Transverse colon (tissue), 4 donors: ENCODE data around the gene PDE4B. TPM values are rescaled to one million over a fixed set of nuclear protein-coding genes. Genes with fewer than 3 reads are reported as not detected.
A peak's percentile ranks its signal among the peaks of the same experiment; 100 is the strongest.

ENCODE experiments used
- DNase-seq: peaks from one replicate; pipeline ENCODE4 v3.0.0-alpha.2; 2019
- H3K27ac ChIP-seq, 4 donors: fragments of 200-600 bp; sonication (generic); 2 replicates each; pipeline ENCODE4 v1.5.1; 2016 to 2018; ENCODE audit warnings: inconsistent platforms in 4 of 4
- H3K27me3 ChIP-seq: fragments of 200-600 bp; sonication (generic); 2 replicates; pipeline ENCODE4 v1.5.1; 2017; ENCODE audit warnings: inconsistent platforms
- H3K36me3 ChIP-seq, 4 donors: fragments of 200-600 bp; sonication (generic); 2 replicates each; pipeline ENCODE4 v1.5.1; 2017 to 2019; ENCODE audit warnings: inconsistent platforms in 4 of 4
- H3K4me1 ChIP-seq, 4 donors: fragments of 200-600 bp; sonication (generic); 2 replicates each; pipeline ENCODE4 v1.5.1; 2017 to 2020; ENCODE audit warnings: inconsistent platforms in 4 of 4
- H3K4me3 ChIP-seq, 4 donors: fragments of 200-600 bp; sonication (generic); 1 replicate in 1 of 4; 2 replicates in 3 of 4; pipeline versions ENCODE4 v1.5.1 to v1.6.1; 2017 to 2019; ENCODE audit warnings: inconsistent platforms in 4 of 4
- H3K9me3 ChIP-seq, 2 donors: fragments of 200-600 bp; sonication (generic); 2 replicates each; pipeline ENCODE4 v1.5.1; 2017 to 2019; ENCODE audit warnings: inconsistent platforms in 2 of 2
- CTCF ChIP-seq, 5 experiments: fragments of 200-600 bp in 3 of 5; fragments of 450-650 bp in 2 of 5; sonication (generic) in 3 of 5; IDR thresholded peaks; 1 replicate in 2 of 5; 2 replicates in 3 of 5; pipeline ENCODE4 v1.5.1; 2016 to 2017; ENCODE audit warnings: antibody characterized with exemption in 5 of 5, inconsistent platforms in 3 of 5, mild to moderate bottlenecking in 2 of 5, moderate library complexity in 1 of 5
- EP300 ChIP-seq: sonication (generic); formaldehyde crosslinking; IDR thresholded peaks from one replicate; pipeline ENCODE4 v1.6.1; 2017; ENCODE audit warnings: antibody characterized with exemption, low read depth
- POLR2A ChIP-seq: fragments of 450-650 bp; IDR thresholded peaks from one replicate; pipeline ENCODE4 v1.6.1; 2016; ENCODE audit warnings: antibody characterized with exemption, mild to moderate bottlenecking, moderate library complexity
- POLR2AphosphoS5 ChIP-seq, 3 donors: sonication (generic); formaldehyde crosslinking; IDR thresholded peaks; one replicate each; pipeline ENCODE4 v1.6.1; 2016; ENCODE audit warnings: antibody characterized with exemption in 3 of 3
- WGBS, 2 donors: methylation state at CpG; one replicate each; pipeline ENCODE4 v1.1.5; 2018; ENCODE audit warnings: low coverage in 1 of 2; 5-methylcytosine and 5-hydroxymethylcytosine counted together
- in situ Hi-C, 4 donors: fragments of 200-750 bp; cut with MboI; loops; one replicate each; pipeline versions ENCODE4 v1.15.0 to v1.15.1; 2017; ENCODE audit warnings: low sequenced_read_pairs in 3 of 4, low pct_ligation_motif_present in 1 of 4, low pct_unique_long_range_greater_than_20kb in 1 of 4
- intact Hi-C: fragments of 100-400 bp; cut with DNase I; formaldehyde crosslinking; loops from one replicate; pipeline ENCODE4 v1.15.1; 2023; ENCODE audit warnings: low total_unique reads
- total RNA-seq, 4 donors: library from RNA; depleted of rRNA; stranded (reverse); fragments of >200 nt; gene quantifications; one replicate each; pipeline ENCODE4 v1.1.0, GENCODE V29; 2016

Gene PDE4B
- total RNA-seq, 4 donors from 2014 or later, result 4.5 to 14.8 (median 6.5) TPM

- Histone ChIP-seq H3K36me3 (no peaks in the 10 kb centered on the region), H3K27ac (peak overlapping the region in 2 of 4 donors; percentile 8 to 35), H3K4me3 (no peak overlapping the region), H3K9me3 (no peaks in the 10 kb centered on the region), H3K4me1 (no peaks in the 10 kb centered on the region), H3K27me3 (no peaks in the 10 kb centered on the region)
- intact Hi-C loops, result no loop called here
- TF ChIP-seq POLR2A (no peak), CTCF (IDR thresholded peaks at IDR 0.05) (no peak), POLR2AphosphoS5 (IDR thresholded peaks at IDR 0.05) (no peak), EP300 (no peak)
- 44 to 47% methylated on average over 3 of the region's 3 CpGs for WGBS, 2 donors
- DNase-seq, result no peak
- in situ Hi-C loops, result no loop called here
These were observed 414.8 kb downstream of the PDE4B start for GRCh38 chr1:66207484-66207883.

GRCh38 chr1:66208632-66209031, 415.9 kb downstream of the PDE4B start:
- no peaks in the 10 kb centered on the region for H3K4me1 ChIP-seq
- H3K27ac ChIP-seq, result no peak overlapping the region
- H3K9me3 ChIP-seq, result no peaks in the 10 kb centered on the region
- DNase-seq, result no peak
- intact Hi-C loops (no loop called here), in situ Hi-C loops (no loop called here)
- H3K4me3 ChIP-seq, result no peak overlapping the region
- no peak for TF ChIP-seq CTCF (IDR thresholded peaks at IDR 0.05)
- no peak for TF ChIP-seq POLR2A
- TF ChIP-seq POLR2AphosphoS5 (IDR thresholded peaks at IDR 0.05), result no peak
- TF ChIP-seq EP300, result no peak
- H3K36me3 ChIP-seq, result no peaks in the 10 kb centered on the region
- H3K27me3 ChIP-seq, result no peaks in the 10 kb centered on the region

GRCh38 chr1:66210635-66211244, 418.0 kb downstream of the PDE4B start:
- H3K4me3 ChIP-seq, result no peak overlapping the region
- TF ChIP-seq EP300 (no peak), POLR2AphosphoS5 (IDR thresholded peaks at IDR 0.05) (no peak)
- H3K27ac ChIP-seq, result no peak overlapping the region
- no peak for DNase-seq
- 77 to 87% methylated on average over 4 of the region's 4 CpGs for WGBS, 2 donors
- no peaks in the 10 kb centered on the region for H3K36me3 ChIP-seq
- no peaks in the 10 kb centered on the region for H3K9me3 ChIP-seq
- in situ Hi-C loops (no loop called here), intact Hi-C loops (no loop called here)
- no peaks in the 10 kb centered on the region for H3K27me3 ChIP-seq
- H3K4me1 ChIP-seq, result no peaks in the 10 kb centered on the region

GRCh38 chr1:66211521-66211920, 418.8 kb downstream of the PDE4B start:
- WGBS, 2 donors, result 72 to 78% methylated on average over 5 of the region's 5 CpGs
- Histone ChIP-seq H3K27me3 (no peaks in the 10 kb centered on the region), H3K9me3 (no peaks in the 10 kb centered on the region), H3K4me3 (no peak overlapping the region), H3K4me1 (no peaks in the 10 kb centered on the region), H3K27ac (no peak overlapping the region), H3K36me3 (no peaks in the 10 kb centered on the region)
- TF ChIP-seq EP300, result no peak
- no peak for TF ChIP-seq CTCF (IDR thresholded peaks at IDR 0.05)
- intact Hi-C loops (no loop called here), in situ Hi-C loops (no loop called here)
- DNase-seq, result no peak

- in situ Hi-C loops, result no loop called here
- WGBS, 2 donors, result 26 to 34% methylated on average over 2 of the region's 2 CpGs
These were observed 420.8 kb downstream of the PDE4B start for GRCh38 chr1:66213491-66213890.

More at GRCh38 chr1:66213491-66213890, 420.8 kb downstream of the PDE4B start:
- H3K4me3 ChIP-seq, result no peak overlapping the region
- DNase-seq, result no peak
- no peaks in the 10 kb centered on the region for H3K4me1 ChIP-seq
- no peak overlapping the region for H3K27ac ChIP-seq
- H3K36me3 ChIP-seq, result no peaks in the 10 kb centered on the region
- no peaks in the 10 kb centered on the region for H3K27me3 ChIP-seq
- intact Hi-C loops, result no loop called here
- H3K9me3 ChIP-seq, result no peaks in the 10 kb centered on the region
- TF ChIP-seq EP300 (no peak), POLR2AphosphoS5 (IDR thresholded peaks at IDR 0.05) (no peak), POLR2A (no peak), CTCF (IDR thresholded peaks at IDR 0.05) (no peak)
